Daoy (cell line): ENCODE data around the gene SH3TC1. TPM values are rescaled to one million over a fixed set of nuclear protein-coding genes. Genes with fewer than 3 reads are reported as not detected.

Experiments
- DNase-seq: peaks from one replicate; pipeline ENCODE4 v3.0.0-alpha.2; 2015; ENCODE audit warnings: low read depth
- total RNA-seq: library from RNA; depleted of rRNA; stranded (reverse); fragments of >200 nt; shearing (Covaris generic); gene quantifications from 2 replicates; pipeline ENCODE4 v1.2.3, GENCODE V29; 2014

Gene SH3TC1
- total RNA-seq, 1 experiment from 2014 or later = 10.1 TPM

DNA sequence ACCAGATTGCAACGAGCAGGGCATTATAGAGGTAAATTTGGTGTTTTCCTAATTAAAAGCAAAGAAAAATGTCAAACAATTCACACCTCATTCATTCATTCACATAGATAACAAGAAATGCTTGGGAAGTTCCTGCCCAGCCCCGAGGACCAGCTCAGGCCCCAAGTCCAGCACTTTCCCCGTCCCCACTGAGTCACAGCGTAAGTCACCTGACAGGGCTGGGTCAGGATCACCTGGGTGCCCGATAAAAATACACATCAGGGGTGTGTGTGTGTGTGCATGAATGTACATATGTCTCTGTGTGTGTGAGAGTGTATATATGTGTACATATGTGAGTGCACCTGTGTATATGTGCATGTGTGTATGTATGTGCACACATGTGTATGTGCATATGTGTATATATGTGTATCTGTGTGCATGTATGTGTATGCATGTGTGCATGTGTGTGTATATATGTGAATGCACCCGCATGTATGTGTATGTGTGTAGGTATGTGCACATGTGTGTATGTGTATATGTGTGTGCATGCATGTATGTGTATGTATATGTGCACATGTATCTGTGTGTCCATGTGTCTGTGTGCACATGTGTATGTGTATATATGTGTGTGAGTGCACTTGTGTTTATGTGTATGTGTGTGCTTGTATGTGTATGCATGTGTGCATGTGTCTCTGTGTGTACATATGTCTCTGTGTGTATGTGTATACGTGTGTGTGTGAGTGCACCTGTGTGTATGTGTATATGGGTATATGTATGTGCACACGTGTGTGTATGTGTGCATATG lies 18.6 kb upstream of the SH3TC1 start:
- no peak for DNase-seq

DNA sequence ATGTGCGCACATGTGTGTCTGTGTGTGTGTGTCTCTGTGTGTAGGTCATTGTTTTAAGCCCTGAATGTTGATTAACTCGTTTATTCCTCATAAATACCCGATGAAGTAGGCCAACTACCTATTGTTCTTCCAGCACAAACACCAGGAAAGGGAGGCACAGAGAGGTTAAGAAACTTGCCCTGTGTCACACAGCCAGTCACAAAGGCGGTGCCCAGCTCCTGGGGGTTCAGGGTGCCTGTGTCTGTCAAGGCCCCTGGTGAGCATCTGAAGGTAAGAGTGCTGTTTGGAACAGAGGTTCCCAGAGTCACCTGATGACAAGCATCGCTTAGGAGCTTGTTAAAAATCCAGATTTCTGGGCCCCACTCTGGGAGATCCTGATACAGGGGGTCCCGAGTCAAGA lies 18.0 kb upstream of the SH3TC1 start:
- no peak for DNase-seq

DNA sequence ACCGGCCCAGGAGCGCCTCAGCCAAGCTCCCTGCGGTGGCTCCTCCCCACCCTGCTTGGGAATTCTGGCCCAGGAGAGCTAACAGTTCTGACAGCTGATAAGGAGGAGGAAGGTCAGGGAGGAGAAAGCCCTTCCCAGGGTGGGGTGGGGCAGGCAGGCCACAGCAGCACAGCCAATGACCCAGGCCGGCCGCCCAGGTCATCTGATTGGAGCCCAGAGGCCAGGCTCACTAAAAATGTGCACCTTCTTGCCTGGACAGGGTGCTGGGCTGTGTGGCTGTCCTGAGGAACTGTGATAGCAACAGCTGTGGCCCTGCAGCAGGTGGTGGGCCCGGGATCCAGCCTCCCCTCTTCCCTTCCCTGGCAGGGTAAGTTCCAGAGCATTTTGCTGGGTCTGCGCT lies 17.2 kb upstream of the SH3TC1 start:
- no peak for DNase-seq

DNA sequence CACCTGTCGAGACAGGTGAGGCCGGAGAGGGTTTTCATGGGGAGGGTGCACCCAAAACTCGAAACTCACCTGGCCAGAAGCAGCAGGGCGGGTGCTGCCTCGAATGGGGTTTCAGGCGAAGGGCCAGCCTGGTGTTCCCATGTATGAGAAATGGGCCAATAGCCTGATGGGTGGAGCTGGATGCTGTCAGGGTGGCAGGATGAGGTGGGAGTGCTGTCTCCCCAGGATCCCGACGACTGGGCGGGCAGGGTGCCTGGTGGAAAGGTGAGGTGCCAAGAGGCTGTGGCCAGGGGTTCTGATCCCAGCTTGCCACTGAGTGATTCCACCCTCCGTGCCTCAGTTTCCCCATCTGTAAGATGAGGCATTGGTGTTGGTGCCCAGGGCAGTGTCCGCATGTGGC lies 16.8 kb upstream of the SH3TC1 start:
- DNase-seq = no peak

DNA sequence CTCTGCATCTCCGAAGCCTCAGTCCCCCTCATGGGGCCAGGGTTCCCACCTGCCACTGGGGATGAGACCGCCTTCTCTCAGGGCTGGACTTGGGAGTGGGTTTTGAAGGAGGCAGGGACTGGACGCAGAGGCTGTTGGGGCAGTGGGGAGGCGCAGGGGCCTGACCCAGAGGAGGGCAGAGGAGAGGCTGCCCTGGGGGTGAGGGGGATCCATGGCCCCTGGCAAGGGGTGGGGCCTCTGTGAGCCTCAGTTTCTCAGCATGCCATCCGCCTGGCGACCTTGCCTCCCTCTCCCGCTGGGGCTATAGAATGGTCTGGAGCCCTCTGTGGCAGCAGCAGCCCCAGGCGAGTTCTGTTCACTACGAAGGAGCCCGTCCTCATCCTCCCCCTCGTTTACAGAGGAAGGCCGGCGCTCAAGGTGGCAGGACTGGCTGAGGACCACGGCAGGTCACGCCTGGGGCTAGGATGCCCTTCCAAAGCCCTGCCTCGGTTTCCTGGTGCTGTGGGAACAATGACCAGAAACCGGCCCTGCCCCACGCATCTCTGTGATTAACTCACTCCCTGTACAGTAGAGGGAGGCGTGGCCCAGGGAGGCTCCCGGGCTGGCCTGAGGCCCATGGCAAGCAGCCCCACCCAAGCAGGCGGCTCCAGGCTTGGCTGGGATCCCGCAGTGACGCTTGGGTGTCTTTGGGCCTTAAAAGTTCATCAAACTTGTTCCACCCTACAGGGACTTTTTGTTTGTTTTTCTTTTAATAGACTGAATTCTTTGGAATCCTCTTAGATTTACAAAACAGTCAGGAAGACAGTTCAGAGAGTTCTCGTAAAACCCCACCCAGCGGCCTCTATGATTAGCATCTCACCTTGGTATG lies 16.0 kb upstream of the SH3TC1 start:
- DNase-seq = peak; percentile 87

DNA sequence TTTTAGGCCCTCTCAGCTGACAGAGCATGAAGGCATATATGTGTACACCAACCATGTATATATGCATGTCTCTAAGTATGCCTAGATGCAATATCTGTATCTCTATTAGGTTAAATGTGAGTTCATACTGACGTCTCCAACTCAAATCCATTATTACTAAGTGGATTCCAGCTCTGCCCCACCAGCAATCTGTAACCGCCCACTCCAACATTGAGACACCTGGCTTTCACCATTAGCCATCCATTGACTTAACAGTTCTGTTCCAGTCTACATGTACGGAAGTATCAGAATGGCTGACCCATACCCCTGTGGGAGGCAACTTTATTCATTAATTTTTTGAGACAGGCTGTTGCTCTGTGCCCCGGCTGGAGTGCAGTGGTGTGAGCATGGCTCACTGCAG lies 15.0 kb upstream of the SH3TC1 start:
- DNase-seq = no peak

DNA sequence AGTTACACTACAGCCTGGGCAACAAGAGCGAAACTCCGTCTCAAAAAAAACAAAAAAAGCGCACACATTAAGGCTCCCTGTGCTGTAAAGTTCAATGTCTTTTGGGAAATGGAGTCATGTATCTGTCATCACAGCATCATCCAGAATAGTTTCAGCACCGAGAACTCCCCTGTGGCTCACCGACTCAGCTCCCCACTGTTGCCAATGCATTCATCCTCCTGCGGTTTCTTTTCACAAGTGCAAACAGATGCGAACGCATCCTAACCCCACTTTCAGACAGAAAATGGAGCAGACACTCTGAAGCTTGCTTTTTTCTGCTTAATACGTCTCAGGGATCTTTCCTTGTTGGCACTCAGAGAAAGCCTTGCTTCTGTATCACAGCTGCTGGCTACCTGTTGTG lies 13.8 kb upstream of the SH3TC1 start:
- peak; percentile 87 for DNase-seq

DNA sequence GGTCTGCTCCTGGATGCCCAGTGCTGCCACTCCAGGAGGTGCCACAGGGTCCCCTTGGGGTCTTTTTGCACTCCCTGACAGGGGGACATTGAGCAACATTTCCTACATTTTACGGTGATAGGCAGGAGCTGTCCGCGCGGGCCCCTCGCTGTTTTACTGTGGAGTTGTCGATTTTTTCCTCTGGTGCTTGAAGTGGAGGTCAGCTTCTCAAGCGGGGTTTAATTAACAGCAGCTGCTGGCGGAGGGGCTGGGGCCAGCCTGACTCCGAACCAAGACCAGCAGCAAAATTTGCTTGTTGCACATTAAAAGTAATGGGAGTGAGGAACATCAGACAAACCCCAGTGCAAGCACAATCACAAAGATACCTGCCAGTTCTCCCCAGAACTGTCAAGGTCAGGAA lies 13.2 kb upstream of the SH3TC1 start:
- DNase-seq = no peak

DNA sequence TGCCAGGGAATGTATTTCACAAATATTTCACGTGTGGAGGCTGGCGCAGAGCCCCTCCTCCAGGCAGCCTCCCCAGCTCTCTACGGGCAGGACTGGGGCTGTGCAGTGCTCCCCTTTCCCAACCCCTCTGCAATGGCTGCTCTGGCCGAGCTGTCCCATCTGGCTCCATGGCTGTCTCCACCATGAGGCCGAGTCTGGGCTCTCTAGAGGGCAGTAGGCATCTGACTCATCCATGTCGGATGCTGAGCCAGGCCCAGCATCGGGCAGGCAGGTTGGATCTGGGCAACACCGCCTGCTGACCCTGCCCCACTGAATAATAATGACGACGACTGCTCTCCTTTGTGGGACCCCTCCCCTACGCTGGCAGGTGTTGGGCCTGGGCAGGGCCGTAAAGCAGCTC lies 11.0 kb upstream of the SH3TC1 start:
- DNase-seq = peak; percentile 68

DNA sequence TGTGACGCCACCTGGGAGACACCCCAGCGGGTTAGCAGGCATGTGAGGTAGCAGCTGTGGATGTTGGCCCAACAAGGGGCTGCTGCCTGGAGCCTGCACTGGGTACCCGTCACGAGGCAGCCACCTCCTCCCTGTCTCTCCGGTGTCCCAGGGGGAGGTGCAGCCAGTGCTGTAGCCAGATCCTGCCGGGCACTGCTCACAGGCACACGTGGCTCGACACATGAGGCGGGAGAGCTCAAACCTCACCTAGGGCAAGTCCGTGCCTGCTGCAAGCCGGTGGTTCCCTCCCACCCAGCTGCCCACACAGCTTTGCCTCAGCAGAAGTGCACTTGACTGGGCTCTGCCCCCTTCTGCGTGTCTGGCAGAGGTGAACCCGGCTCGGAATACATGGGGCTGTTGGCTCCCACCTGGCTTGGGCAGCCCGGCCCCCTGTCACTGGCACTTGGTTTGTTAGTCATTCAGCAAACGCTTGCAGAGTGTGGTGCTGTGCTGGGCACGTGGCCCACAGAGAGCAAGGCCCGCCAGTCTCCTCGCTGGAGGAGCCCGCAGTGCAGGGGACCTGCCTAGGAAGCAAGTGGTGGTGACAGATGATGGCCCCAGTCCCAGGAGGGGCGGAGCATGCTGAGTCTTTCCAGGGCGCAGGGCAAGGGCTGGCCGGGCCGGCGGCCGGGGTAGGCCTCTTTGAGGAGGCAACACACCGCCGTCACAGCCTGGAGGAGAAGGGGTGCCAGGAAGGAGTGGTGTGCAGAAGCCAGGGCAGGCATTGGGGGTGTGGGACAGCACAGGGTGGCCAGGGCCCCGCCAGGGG lies 10.1 kb upstream of the SH3TC1 start:
- DNase-seq = peak; percentile 52

DNA sequence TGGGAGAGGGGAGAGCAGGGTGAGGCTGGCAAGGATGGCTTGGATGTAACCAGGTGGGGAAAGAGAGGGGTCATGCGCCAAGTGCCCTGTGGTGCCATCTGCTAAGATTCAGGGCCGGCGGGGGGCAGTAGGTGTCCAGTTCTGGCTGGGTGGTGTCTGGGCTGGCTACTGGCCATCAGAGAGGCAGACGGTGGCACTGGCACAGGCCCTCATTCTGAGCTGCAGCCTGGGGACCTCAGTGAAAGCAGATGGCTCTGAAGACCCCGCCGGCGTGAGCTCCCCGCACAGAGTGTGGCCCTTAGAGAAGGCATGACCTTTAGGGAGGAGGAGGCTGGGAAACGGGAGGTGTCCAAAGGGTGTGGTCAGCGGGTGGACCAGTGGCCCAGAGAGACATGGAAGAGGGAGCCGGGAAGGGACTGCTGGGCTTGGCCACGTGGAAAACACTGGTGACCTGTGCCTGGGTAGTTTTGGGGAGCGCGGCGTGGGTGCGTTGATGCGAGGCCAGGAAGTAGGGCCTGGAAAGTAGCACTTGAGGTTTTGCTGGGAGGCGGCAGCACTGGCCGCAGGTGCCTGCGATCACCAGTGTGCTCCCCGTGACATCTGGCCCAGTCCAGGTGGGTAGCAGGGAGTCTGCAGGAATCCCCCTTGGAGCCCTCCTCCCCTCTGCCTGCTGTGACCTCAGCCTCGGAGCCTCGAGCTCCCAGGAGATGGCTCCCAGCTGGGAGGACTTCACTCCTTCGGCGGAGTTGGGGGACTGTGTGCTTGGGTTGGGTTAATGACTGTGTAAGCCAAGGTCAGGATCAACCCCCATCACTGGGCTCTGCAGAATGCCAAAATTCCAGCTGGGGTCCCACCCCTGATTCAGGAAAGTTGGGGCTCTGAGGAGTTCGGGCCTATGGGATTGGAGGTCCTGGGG lies 9.3 kb upstream of the SH3TC1 start:
- DNase-seq = no peak

DNA sequence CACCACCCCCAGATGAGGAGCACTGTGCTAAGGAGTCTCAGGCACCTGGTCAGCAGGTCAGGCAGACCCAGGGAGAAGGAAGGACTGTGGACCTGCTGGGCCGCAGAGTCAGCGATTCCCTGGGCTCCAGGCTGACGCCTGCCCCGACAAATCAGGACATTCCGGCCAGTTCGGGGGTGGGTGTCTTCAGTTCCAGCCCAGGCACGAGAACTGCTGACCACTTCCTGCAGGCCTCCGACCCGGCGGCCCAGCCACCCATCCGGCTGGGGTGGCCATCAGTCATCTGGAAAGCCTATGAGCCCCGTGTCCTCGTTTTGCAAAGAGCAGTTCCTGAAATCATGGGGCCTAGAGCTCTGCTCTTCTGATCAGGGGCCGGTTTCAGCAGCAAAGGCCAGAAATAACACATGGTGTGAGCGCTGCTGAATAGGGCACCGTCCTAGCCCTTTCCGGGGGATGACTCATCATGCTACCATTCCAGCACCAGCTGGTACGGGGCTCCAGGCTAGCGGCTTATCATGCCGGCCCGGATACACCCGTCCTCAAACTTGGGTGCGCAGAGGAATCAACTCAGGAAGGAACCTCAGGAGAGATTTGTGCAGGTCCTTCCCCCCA lies 7.8 kb upstream of the SH3TC1 start:
- peak; percentile 88 for DNase-seq

DNA sequence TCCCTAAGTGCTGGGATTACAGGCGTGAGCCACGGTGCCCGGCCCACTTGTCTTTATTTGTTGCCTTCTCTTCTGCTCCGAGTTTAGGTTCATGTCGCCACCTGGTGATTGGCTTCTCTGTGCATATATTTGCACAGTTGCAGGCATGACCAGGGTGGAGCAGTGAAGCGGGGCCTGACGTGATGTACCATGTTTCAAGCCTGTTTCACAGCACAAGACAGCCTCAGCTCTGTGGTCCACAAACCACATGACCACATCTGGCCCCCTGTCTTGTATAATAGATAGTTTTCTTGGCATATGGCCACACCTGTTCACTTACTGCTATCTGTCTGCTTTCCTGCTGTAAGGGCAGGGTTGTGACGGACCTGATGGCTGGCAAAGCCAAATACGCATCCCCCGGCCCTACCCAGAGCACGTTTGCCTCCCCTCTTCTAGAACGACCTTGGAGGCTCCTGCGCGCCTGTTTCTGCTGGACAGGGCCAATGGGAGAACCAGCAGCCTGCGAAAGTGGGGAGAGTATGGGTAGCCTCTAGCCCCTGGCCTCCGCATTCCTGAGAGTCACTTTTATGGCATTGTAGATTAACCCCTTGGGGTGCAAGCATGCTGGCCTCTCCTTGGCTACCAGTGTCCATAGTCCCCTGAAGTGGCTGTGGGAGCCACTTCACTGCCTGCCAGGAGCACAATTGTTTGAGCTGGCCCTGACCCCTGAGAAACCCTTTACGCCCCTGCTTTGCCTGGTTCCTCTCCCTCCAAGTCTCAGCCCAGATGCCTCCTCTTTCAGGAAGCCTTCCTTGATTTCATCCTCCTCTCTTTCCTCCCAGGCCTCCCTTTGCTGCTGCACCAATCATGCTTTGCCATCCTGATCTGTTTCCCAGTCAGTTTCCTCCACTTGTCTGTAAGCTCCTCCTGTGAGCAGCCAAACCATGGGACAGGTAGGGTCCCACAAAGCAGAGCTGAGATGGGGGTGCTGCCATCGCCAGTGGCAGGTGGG lies 6.0 kb upstream of the SH3TC1 start:
- peak; percentile 64 for DNase-seq

DNA sequence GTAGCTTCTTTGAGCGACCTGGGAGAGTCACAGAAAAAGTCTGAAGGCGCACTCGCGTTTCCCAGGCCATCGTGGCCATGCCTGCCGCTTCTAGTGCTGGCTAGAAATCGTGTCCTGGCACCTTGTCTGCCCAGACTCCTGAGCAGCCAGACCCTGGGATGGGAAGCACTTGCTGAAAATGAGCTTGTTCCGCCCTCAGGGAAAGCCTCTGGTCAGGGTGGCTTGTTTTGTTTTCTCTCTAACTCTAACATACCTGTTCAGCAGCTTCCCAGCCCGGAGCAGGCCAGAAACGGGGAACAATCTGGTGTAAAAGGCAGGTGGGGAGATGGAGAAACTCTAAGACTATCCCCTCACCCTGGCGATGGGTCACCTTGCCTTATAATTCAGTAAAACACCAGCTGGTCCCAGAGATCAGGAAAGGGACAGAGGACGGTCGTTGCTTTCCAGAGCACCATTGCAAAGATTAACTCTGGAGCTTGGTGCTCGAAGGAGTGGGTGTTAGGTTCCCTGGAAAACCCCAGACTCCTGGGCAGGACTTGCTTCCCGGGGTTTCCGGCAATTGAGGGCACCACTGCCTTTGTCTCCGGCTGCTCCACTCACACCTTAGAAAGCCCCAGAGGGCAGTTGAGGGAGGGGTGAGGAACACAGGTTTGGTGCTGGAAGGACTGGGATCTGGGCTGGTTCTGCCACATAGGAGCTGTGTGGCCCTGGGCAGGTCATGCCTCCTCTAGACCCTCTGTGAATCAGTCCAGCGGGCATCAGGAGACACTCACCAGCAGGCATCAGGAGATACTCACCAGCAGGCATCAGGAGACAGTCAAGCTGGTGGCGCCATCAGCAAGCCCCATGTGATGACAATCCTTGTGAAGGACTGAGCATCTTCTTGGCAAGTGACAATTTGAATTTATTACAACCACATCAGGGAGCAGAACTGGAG lies 4.5 kb upstream of the SH3TC1 start:
- no peak for DNase-seq

DNA sequence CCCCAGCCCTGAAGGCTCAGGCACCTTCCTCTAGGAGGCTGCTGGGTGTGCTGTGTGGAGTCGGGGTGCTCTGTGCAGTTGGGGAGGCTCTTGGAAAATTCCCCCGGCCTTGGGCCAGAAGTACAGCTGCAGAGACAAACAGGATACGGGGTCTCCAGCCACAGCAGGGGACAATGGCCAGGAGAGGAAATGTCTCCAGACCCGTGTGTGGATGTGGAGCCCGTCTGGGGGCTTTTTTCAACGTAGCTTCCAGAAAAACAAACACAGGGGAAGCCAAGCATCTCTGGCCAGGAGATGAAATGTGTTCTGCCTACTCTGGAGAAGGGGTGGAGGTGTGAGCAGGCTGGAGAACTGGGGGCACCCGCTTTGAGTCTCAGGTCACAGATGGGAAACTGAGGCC lies 3.7 kb upstream of the SH3TC1 start:
- DNase-seq = no peak

DNA sequence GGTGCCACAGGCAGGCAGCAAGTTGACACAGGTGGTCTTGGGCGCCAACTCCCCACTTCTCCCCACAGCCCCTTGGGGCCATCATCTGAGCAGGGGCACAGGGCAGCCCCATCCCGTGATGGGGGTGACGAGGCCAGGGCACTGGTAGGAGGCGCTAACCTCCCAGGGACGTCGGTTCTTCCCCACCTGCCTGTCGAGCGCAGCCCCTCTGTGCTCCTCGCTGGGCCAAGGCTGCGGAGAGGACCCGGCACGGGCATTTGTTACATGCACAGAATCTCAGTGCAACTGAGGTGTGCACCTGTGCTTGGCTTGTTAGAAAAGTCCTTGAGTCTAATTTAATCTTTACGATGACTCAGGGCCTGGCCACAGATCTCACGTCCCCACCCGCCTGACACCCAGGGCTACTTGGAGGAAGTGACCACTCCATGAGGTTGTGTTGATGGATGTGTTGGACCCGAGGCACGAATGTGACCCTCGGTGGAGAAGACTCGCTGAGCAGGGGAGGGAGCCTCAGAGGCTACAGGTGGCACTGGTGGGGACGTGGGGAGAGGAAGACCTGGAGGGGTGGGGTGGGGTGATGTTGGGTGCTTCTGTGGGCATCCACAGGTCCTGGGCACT lies 3.1 kb upstream of the SH3TC1 start:
- DNase-seq = no peak

DNA sequence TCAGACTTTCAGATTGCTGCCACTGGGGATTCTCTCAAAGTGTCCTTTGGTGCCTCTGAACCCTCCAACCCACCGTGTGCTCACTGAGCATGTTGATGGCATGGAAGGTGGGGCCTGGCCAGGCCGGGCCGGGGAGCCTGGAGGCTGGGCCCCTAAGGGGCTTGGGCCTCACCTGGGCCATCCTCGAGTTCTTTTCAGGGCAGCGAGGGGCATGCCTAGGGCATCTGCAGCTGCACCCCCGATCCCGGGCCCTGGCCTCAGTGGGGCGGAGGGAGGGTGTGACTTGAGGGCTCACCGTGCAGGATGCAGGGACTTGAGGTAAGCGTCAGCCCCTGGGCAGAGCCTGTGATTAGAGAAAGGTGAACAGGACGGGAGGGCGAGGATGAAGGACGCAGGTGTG lies 1.6 kb upstream of the SH3TC1 start:
- no peak for DNase-seq
